ENCODE results near the gene ACOT8. TPM values are rescaled to one million over a fixed set of nuclear protein-coding genes. Genes with fewer than 3 reads are reported as not detected.

Gene ACOT8
- polyA plus RNA-seq, 3 donors: 40.9 to 52.4 (median 44.6) TPM

- Histone ChIP-seq H3K9ac (ENCODE audit: insufficient read depth, low read length, poor library complexity, severe bottlenecking) (peak overlapping the region; percentile 27), H3K27me3 (ENCODE audit: control insufficient read depth in 2 of 2, insufficient read depth in 2 of 2, low read length in 2 of 2) (peaks cover 10 to 30% of the 10 kb centered on the region in 2 donors), H3K36me3 (replicated peaks in 1 of 2; ENCODE audit: control insufficient read depth in 1 of 2, insufficient read depth in 2 of 2, low read length in 2 of 2) (no peaks in the 10 kb centered on the region), H3K27ac (ENCODE audit: low read depth in 1 of 2, low read length in 2 of 2) (no peak overlapping the region), H3K9me3 (replicated peaks in 1 of 2; ENCODE audit: control insufficient read depth in 1 of 2, insufficient read depth in 1 of 2, low read length in 2 of 2) (no peaks in the 10 kb centered on the region), H4K20me1 (ENCODE audit: insufficient read depth, low read length) (no peaks in the 10 kb centered on the region), H3K4me3 (replicated peaks in 1 of 3; ENCODE audit: low read depth in 2 of 3, low read length in 3 of 3) (no peak overlapping the region), H3K4me1 (ENCODE audit: control insufficient read depth in 1 of 2, insufficient read depth in 2 of 2, low read length in 2 of 2) (peaks cover 17 to 31% of the 10 kb centered on the region in 2 donors), H3K4me2 (replicated peaks; ENCODE audit: extremely low read depth, low read length, poor library complexity, severe bottlenecking) (peak overlapping the region; percentile 57), H2AFZ (ENCODE audit: insufficient read depth, low read depth, low read length, poor library complexity, severe bottlenecking) (peak overlapping the region; percentile 65), H3K79me2 (ENCODE audit: insufficient read depth, low read length) (no peaks in the 10 kb centered on the region)
- peaks cover 0 to 11% of the 10 kb centered on the region in 2 donors for H3K36me3 Mint-ChIP-seq
- peaks cover 36% of the 10 kb centered on the region for H3K4me1 Mint-ChIP-seq
- peak in 2 of 3 donors; percentile 37 to 49 for DNase-seq
- peaks cover 39 to 43% (median 40%) of the 10 kb centered on the region in 3 donors for H3K27me3 Mint-ChIP-seq (ENCODE audit: low read depth in 3 of 3)
- WGBS (ENCODE audit: insufficient coverage): 19% methylated on average over 54 of the region's 57 CpGs
- TF ChIP-seq CTCF (IDR thresholded peaks at IDR 0.05): peak; percentile 33
- peak overlapping the region; percentile 71 to 91 for H3K4me3 Mint-ChIP-seq
- H3K27ac Mint-ChIP-seq: peak overlapping the region in 2 of 7 donors; percentile 50 to 76
- intact Hi-C loops (cut with micrococcal nuclease): no loop called here
- peaks cover 0 to 15% (median 5%) of the 10 kb centered on the region in 7 donors for H3K9me3 Mint-ChIP-seq
Measured at GRCh38 chr20:45823949-45824835, 33.0 kb downstream of the ACOT8 start.

DNA sequence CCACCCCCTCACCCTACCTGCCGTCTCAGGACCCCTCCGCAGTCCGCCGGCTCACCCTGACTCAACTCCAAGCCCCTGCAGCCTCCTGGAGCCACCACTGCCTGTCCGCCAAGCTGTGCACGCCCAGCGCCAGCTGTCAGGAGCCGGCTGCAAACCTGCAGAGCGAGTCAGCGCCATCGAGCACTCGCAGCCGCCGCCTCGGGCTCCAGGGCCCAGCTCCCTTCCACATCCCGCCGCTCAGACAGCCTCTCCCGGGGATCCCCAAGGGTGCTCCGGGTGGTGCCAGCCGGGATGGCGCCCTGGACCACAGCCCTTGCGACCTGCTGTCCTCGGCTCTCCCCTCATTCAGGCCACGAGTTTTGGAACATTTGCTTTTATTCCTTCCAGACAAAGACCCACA is 34.3 kb downstream of the ACOT8 start:
- Histone ChIP-seq H3K4me2 (replicated peaks; ENCODE audit: extremely low read depth, low read length, poor library complexity, severe bottlenecking) (peak overlapping the region; percentile 0), H3K27me3 (ENCODE audit: control insufficient read depth in 2 of 2, insufficient read depth in 2 of 2, low read length in 2 of 2) (peaks cover 10 to 30% of the 10 kb centered on the region in 2 donors), H3K9me3 (replicated peaks in 1 of 2; ENCODE audit: control insufficient read depth in 1 of 2, insufficient read depth in 1 of 2, low read length in 2 of 2) (no peaks in the 10 kb centered on the region), H3K27ac (ENCODE audit: low read depth in 1 of 2, low read length in 2 of 2) (no peak overlapping the region), H3K79me2 (ENCODE audit: insufficient read depth, low read length) (no peaks in the 10 kb centered on the region), H3K4me1 (ENCODE audit: control insufficient read depth in 1 of 2, insufficient read depth in 2 of 2, low read length in 2 of 2) (peaks cover 17 to 31% of the 10 kb centered on the region in 2 donors), H2AFZ (ENCODE audit: insufficient read depth, low read depth, low read length, poor library complexity, severe bottlenecking) (peak overlapping the region; percentile 40), H3K36me3 (replicated peaks in 1 of 2; ENCODE audit: control insufficient read depth in 1 of 2, insufficient read depth in 2 of 2, low read length in 2 of 2) (no peaks in the 10 kb centered on the region), H4K20me1 (ENCODE audit: insufficient read depth, low read length) (no peaks in the 10 kb centered on the region), H3K4me3 (replicated peaks in 1 of 3; ENCODE audit: low read depth in 2 of 3, low read length in 3 of 3) (no peak overlapping the region), H3K9ac (ENCODE audit: insufficient read depth, low read length, poor library complexity, severe bottlenecking) (no peak overlapping the region)
- Mint-ChIP-seq H3K27me3 (ENCODE audit: low read depth in 3 of 3) (peaks cover 39 to 43% (median 40%) of the 10 kb centered on the region in 3 donors), H3K36me3 (peaks cover 0 to 11% of the 10 kb centered on the region in 2 donors), H3K27ac (no peak overlapping the region), H3K4me3 (peak overlapping the region in 1 of 2 donors; percentile 91), H3K9me3 (peaks cover 0 to 15% (median 5%) of the 10 kb centered on the region in 7 donors), H3K4me1 (peaks cover 36% of the 10 kb centered on the region)
- DNase-seq: no peak
- intact Hi-C loops (cut with micrococcal nuclease): no loop called here
- WGBS (ENCODE audit: insufficient coverage): 17% methylated on average over 23 of the region's 24 CpGs
- no peak for TF ChIP-seq CTCF (IDR thresholded peaks at IDR 0.05)

All from CD14-positive monocyte (primary cell).